Measurements from ENCODE around the gene ANKRD44. TPM values are rescaled to one million over a fixed set of nuclear protein-coding genes. Genes with fewer than 3 reads are reported as not detected.

The ANKRD44 gene
- total and polyA plus RNA-seq, 12 donors = 1.1 to 20.1 (median 6.9) TPM

DNA sequence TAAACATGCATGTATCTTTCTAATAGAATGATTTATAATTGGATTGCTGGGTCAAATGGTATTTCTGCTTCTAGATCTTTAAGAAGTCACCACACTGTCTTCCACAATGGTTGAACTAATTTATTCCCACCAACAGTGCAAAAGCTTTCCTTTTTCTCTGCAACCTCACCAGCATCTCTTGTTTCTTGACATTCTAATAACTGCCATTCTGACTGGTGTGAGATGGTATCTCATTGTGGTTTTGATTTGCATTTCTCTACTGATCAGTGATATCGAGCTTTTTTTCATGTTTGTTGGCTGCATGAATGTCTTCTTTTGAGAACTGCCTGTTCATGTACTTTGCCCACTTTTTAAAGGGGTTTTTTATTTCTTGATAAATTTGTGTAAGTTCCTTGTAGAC is 182.5 kb downstream of the ANKRD44 start:
- Histone ChIP-seq H3K27me3 (no peaks in the 10 kb centered on the region), H3K4me3 (no peak overlapping the region), H3K27ac (no peak overlapping the region), H3K4me1 (peaks cover 0 to 25% (median 0%) of the 10 kb centered on the region in 9 donors), H3K9me3 (peaks cover 0 to 7% (median 0%) of the 10 kb centered on the region in 11 donors), H3K36me3 (peaks cover 0 to 40% (median 0%) of the 10 kb centered on the region in 9 donors)
- no peak for TF ChIP-seq CTCF (IDR thresholded peaks at IDR 0.05)
- ATAC-seq (no peak), DNase-seq (no peak)
- 93 to 100% methylated on average over 1 of the region's 1 CpG for WGBS, 2 donors
- intact Hi-C loops (cut with DNase I) = no loop called here

DNA sequence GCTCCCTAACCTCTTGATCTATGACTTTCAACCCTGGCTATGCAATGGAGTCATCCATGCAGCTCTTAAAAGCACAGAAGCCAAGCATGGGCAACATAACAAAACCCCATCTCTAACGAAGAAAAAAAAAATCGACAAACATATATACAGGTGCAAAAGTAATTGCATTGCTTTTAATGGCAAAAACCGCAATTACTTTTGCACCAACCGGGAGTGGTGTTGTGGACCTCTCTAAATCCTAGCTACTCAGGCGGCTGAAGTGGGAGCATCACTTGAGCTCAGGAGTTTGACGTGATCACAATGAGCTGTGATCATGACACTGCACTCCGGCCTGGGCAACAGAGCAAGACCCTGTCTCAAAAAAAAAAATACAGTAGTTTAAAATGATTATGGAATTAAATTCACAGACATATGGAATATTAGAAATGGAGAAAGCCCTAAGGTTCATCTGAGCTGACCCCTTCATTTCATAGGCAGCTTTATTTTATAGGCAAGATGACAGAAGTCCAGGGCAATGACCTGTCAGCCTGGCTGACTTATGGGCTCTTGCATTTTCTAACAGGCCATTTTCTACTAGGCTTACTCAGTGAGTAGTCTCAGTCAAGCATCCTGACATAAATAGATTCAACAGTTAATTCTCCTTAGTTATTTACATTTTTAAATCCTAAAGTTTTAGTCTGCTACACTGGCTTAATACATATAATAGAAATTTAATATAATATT is 183.8 kb downstream of the ANKRD44 start:
- H3K27ac ChIP-seq = no peak overlapping the region
- H3K4me3 ChIP-seq = no peak overlapping the region
- peaks cover 0 to 25% (median 0%) of the 10 kb centered on the region in 9 donors for H3K4me1 ChIP-seq
- H3K36me3 ChIP-seq = peaks cover 0 to 46% (median 0%) of the 10 kb centered on the region in 9 donors
- no peaks in the 10 kb centered on the region for H3K27me3 ChIP-seq
- H3K9me3 ChIP-seq = peaks cover 0 to 7% (median 0%) of the 10 kb centered on the region in 11 donors
- TF ChIP-seq CTCF (IDR thresholded peaks at IDR 0.05) = no peak
- DNase-seq = no peak
- ATAC-seq = no peak
- intact Hi-C loops (cut with DNase I) = no loop called here
- WGBS, 2 donors = 96 to 98% methylated on average over 7 of the region's 7 CpGs

- intact Hi-C loops (cut with DNase I) = loop anchor here in 1 of 10 donors (5.0 kb wide), 1 partner anchor 187 kb away; the partner anchor contains the start of gene ANKRD44
- ATAC-seq (no peak), DNase-seq (no peak)
- no peak overlapping the region for H3K4me3 ChIP-seq
- H3K27me3 ChIP-seq = no peaks in the 10 kb centered on the region
- peaks cover 0 to 66% (median 0%) of the 10 kb centered on the region in 9 donors for H3K36me3 ChIP-seq
- no peak for TF ChIP-seq CTCF (IDR thresholded peaks at IDR 0.05)
- peaks cover 0 to 12% (median 0%) of the 10 kb centered on the region in 9 donors for H3K4me1 ChIP-seq
- WGBS, 2 donors = 80 to 81% methylated on average over 7 of the region's 7 CpGs
- peaks cover 0 to 7% (median 0%) of the 10 kb centered on the region in 11 donors for H3K9me3 ChIP-seq
- H3K27ac ChIP-seq = no peak overlapping the region
These were observed 185.8 kb downstream of the ANKRD44 start for GRCh38 chr2:197124639-197125390.

GRCh38 chr2:197122821-197123220 is 187.8 kb downstream of the ANKRD44 start:
- intact Hi-C loops (cut with DNase I) = loop anchor here in 1 of 10 donors (5.0 kb wide), 1 partner anchor 189 kb away; the partner anchor contains the start of gene ANKRD44
- DNase-seq (no peak), ATAC-seq (no peak)
- peaks cover 0 to 2% (median 0%) of the 10 kb centered on the region in 11 donors for H3K9me3 ChIP-seq
- WGBS, 2 donors = 97 to 100% methylated on average over 1 of the region's 1 CpG
- no peak overlapping the region for H3K27ac ChIP-seq
- peaks cover 0 to 80% (median 0%) of the 10 kb centered on the region in 9 donors for H3K36me3 ChIP-seq
- H3K4me3 ChIP-seq = no peak overlapping the region
- peaks cover 0 to 5% (median 0%) of the 10 kb centered on the region in 9 donors for H3K4me1 ChIP-seq
- H3K27me3 ChIP-seq = no peaks in the 10 kb centered on the region
- no peak for TF ChIP-seq CTCF (IDR thresholded peaks at IDR 0.05)
